ENCODE measurements around the gene PSMD5.

PSMD5 gene

GRCh38 chr9:120841930-120842684 is 615 bp downstream of the PSMD5 start:
- no peak for TF ChIP-seq CTCF (IDR thresholded peaks at IDR 0.05)
- H3K27ac ChIP-seq = peak overlapping the region; percentile 84
- no peak overlapping the region for H3K9ac ChIP-seq
- peak overlapping the region; percentile 82 for H3K4me3 ChIP-seq (ENCODE audit: low read depth, low read length)
- no peaks in the 10 kb centered on the region for H3K27me3 ChIP-seq (ENCODE audit: control insufficient read depth, insufficient read depth, low read length)
- H3K4me2 ChIP-seq (ENCODE audit: low read length) = peak overlapping the region; percentile 76
- H2AFZ ChIP-seq = peak overlapping the region; percentile 98
- H3K9me3 ChIP-seq (ENCODE audit: control insufficient read depth, low read length) = no peaks in the 10 kb centered on the region
- no peaks in the 10 kb centered on the region for H3K36me3 ChIP-seq (ENCODE audit: control insufficient read depth, insufficient read depth, low read length)
- no peaks in the 10 kb centered on the region for H3K79me2 ChIP-seq
- no peaks in the 10 kb centered on the region for H3K4me1 ChIP-seq

GRCh38 chr9:120839146-120839545 is 3.6 kb downstream of the PSMD5 start:
- H3K4me3 ChIP-seq (ENCODE audit: low read depth, low read length) = no peak overlapping the region
- H3K36me3 ChIP-seq (ENCODE audit: control insufficient read depth, insufficient read depth, low read length) = no peaks in the 10 kb centered on the region
- no peak for TF ChIP-seq CTCF (IDR thresholded peaks at IDR 0.05)
- H3K79me2 ChIP-seq = no peaks in the 10 kb centered on the region
- no peak overlapping the region for H3K4me2 ChIP-seq (ENCODE audit: low read length)
- no peak overlapping the region for H3K9ac ChIP-seq
- H3K4me1 ChIP-seq = no peaks in the 10 kb centered on the region
- H3K27me3 ChIP-seq (ENCODE audit: control insufficient read depth, insufficient read depth, low read length) = no peaks in the 10 kb centered on the region
- no peak overlapping the region for H3K27ac ChIP-seq
- H2AFZ ChIP-seq = no peak overlapping the region
- H3K9me3 ChIP-seq (ENCODE audit: control insufficient read depth, low read length) = no peaks in the 10 kb centered on the region

GRCh38 chr9:120837921-120838320 is 4.8 kb downstream of the PSMD5 start:
- no peak for TF ChIP-seq CTCF (IDR thresholded peaks at IDR 0.05)
- Histone ChIP-seq H3K27ac (no peak overlapping the region), H3K4me3 (ENCODE audit: low read depth, low read length) (no peak overlapping the region), H2AFZ (no peak overlapping the region), H3K79me2 (no peaks in the 10 kb centered on the region), H3K4me1 (no peaks in the 10 kb centered on the region), H3K9me3 (ENCODE audit: control insufficient read depth, low read length) (no peaks in the 10 kb centered on the region), H3K27me3 (ENCODE audit: control insufficient read depth, insufficient read depth, low read length) (no peaks in the 10 kb centered on the region), H3K9ac (no peak overlapping the region), H3K4me2 (ENCODE audit: low read length) (no peak overlapping the region), H3K36me3 (ENCODE audit: control insufficient read depth, insufficient read depth, low read length) (no peaks in the 10 kb centered on the region)

- H3K79me2 ChIP-seq = no peaks in the 10 kb centered on the region
- no peak overlapping the region for H3K9ac ChIP-seq
- no peaks in the 10 kb centered on the region for H3K4me1 ChIP-seq
- no peak overlapping the region for H3K4me3 ChIP-seq (ENCODE audit: low read depth, low read length)
- H3K9me3 ChIP-seq (ENCODE audit: control insufficient read depth, low read length) = no peaks in the 10 kb centered on the region
- TF ChIP-seq CTCF (IDR thresholded peaks at IDR 0.05) = no peak
- no peak overlapping the region for H3K4me2 ChIP-seq (ENCODE audit: low read length)
- H3K36me3 ChIP-seq (ENCODE audit: control insufficient read depth, insufficient read depth, low read length) = no peaks in the 10 kb centered on the region
- no peak overlapping the region for H2AFZ ChIP-seq
- no peaks in the 10 kb centered on the region for H3K27me3 ChIP-seq (ENCODE audit: control insufficient read depth, insufficient read depth, low read length)
- no peak overlapping the region for H3K27ac ChIP-seq
Observed at GRCh38 chr9:120833325-120833724, 9.4 kb downstream of the PSMD5 start.

GRCh38 chr9:120832807-120833206 is 9.9 kb downstream of the PSMD5 start:
- Histone ChIP-seq H3K79me2 (no peaks in the 10 kb centered on the region), H3K9ac (no peak overlapping the region), H3K27ac (no peak overlapping the region), H3K27me3 (ENCODE audit: control insufficient read depth, insufficient read depth, low read length) (no peaks in the 10 kb centered on the region), H3K36me3 (ENCODE audit: control insufficient read depth, insufficient read depth, low read length) (no peaks in the 10 kb centered on the region), H2AFZ (no peak overlapping the region), H3K4me2 (ENCODE audit: low read length) (no peak overlapping the region), H3K9me3 (ENCODE audit: control insufficient read depth, low read length) (no peaks in the 10 kb centered on the region), H3K4me1 (no peaks in the 10 kb centered on the region), H3K4me3 (ENCODE audit: low read depth, low read length) (no peak overlapping the region)
- no peak for TF ChIP-seq CTCF (IDR thresholded peaks at IDR 0.05)

All from parathyroid adenoma (tissue), 2 donors.